Heart right ventricle (tissue), 16 donors: Measurements from ENCODE around the gene RBM20. TPM values are rescaled to one million over a fixed set of nuclear protein-coding genes. Genes with fewer than 3 reads are reported as not detected.
"Not testable (repeated sequence)": the region's sequence is repeated elsewhere in the genome, so short reads cannot be mapped to it uniquely, and the experiment has no call there.

Experiments
- ATAC-seq, 8 donors: fragments of 200-7000 bp; cut with Tn5 transposase; one replicate each; pipeline ENCODE4 v1.9.1; 2020; ENCODE audit warnings: mild to moderate bottlenecking in 8 of 8, moderate library complexity in 8 of 8, moderate number of reproducible peaks in 1 of 8
- DNase-seq, 2 donors: peaks; one replicate each; pipeline ENCODE4 v3.0.0-alpha.2; 2020
- H3K27ac ChIP-seq, 10 donors: fragments of 200-600 bp; sonication (generic) in 2 of 10; one replicate each; pipeline versions ENCODE4 v1.5.0 to v1.8.0; 2020 to 2022; ENCODE audit warnings: mild to moderate bottlenecking in 3 of 10
- H3K27me3 ChIP-seq, 7 donors: fragments of 200-600 bp; one replicate each; pipeline ENCODE4 v1.8.0; 2021 to 2022; ENCODE audit warnings: mild to moderate bottlenecking in 2 of 7
- H3K36me3 ChIP-seq, 9 donors: fragments of 200-600 bp; sonication (generic) in 1 of 9; one replicate each; pipeline versions ENCODE4 v1.5.0 to v1.8.0; 2020 to 2022; ENCODE audit warnings: mild to moderate bottlenecking in 2 of 9
- H3K4me1 ChIP-seq, 9 donors: fragments of 200-600 bp; sonication (generic) in 1 of 9; one replicate each; pipeline versions ENCODE4 v1.5.0 to v1.8.0; 2020 to 2022; ENCODE audit warnings: mild to moderate bottlenecking in 4 of 9
- H3K4me3 ChIP-seq, 10 donors: fragments of 200-600 bp; sonication (generic) in 2 of 10; one replicate each; pipeline versions ENCODE4 v1.5.0 to v1.8.0; 2020 to 2022; ENCODE audit warnings: mild to moderate bottlenecking in 7 of 10, moderate library complexity in 2 of 10
- H3K9me3 ChIP-seq, 11 donors: fragments of 200-600 bp in 10 of 11; sonication (generic) in 2 of 11; one replicate each; pipeline versions ENCODE4 v1.5.0 to v1.8.0; 2013 to 2022; ENCODE audit warnings: mild to moderate bottlenecking in 2 of 11, control low read depth in 1 of 11, moderate library complexity in 1 of 11
- WGBS, 2 donors: extraction: QIAGEN DNeasy Blood & Tissue Kit; methylation state at CpG; one replicate each; pipeline ENCODE4 v1.1.7; 2013; ENCODE audit warnings: inconsistent platforms in 1 of 2; 5-methylcytosine and 5-hydroxymethylcytosine counted together
- intact Hi-C, 10 donors: fragments of 100-400 bp; cut with DNase I; formaldehyde crosslinking; loops; one replicate each; pipeline versions ENCODE4 v1.11.1 to v1.14.2; 2022
- polyA plus RNA-seq, 2 donors: library from polyadenylated mRNA; stranded (reverse); fragments of 200-250 nt; gene quantifications; one replicate each; pipeline ENCODE4 v1.2.3, GENCODE V29; 2013
- total RNA-seq, 10 donors: library from RNA; stranded (reverse); fragmentation: NEBNext Ultra II Directional in 3 of 10; extraction: Animal tissue kit (Norgen Biotek cat#: 25700) in 3 of 10; gene quantifications; one replicate each; pipeline versions ENCODE4 v1.2.1 to v1.2.4, GENCODE V29; 2021 to 2023
- TF ChIP-seq, protein P1 (sequence below), 9 donors: fragments of 200-600 bp; sonication (generic) in 2 of 9; IDR thresholded peaks; one replicate each; pipeline versions ENCODE4 v1.5.0 to v1.8.0; 2021 to 2022; ENCODE audit warnings: antibody characterized with exemption in 9 of 9, mild to moderate bottlenecking in 5 of 9, moderate library complexity in 1 of 9
- donor health status: Arrhythmogenic right ventricular cardiomyopathy.
- donor health status: ischemic (EF 13 %, LVEDD 7.1; RV severe dilation, severe dysfunction).
- donor health status: healthy with polysubstance abuse.
- donor health status: DM: no; HTN: yes; CAD: no.
- donor health status: DM: no; HTN: no; CAD: no.
- donor health status: ischemic (EF 25% LVEDD 6.9; RV normal size, moderate dysfunction).
- donor health status: ischemic (EF 25% LVEDD 5.7; RV mildly dilated, moderate dysfunction).
- donor health status: healthy.
- donor health status: DM: yes; HTN: yes; CAD: no.
- donor health status: Ischemic cardiomyopathy.
- donor health status: ischemic (EF 35%, LVEDD 5.7; RV mildly dilated, moderate dysfunction).
- donor health status: nonischemic (EF 11% LVEDD 7.7; RV severe dilation, severe dysfunction).
- donor health status: DM: yes; HTN: yes; CAD: no.
- donor health status: PGD.
- donor health status: ischemic (EF 29% LVEDD 5.4; RV normal size, mild dysfunction).
- donor health status: nonischemic (EF 23%, LVEDD 6.1; RV moderate dilation, normal function).

RBM20 gene
- total and polyA plus RNA-seq, 12 donors, result 10.1 to 186 (median 134) TPM

DNA sequence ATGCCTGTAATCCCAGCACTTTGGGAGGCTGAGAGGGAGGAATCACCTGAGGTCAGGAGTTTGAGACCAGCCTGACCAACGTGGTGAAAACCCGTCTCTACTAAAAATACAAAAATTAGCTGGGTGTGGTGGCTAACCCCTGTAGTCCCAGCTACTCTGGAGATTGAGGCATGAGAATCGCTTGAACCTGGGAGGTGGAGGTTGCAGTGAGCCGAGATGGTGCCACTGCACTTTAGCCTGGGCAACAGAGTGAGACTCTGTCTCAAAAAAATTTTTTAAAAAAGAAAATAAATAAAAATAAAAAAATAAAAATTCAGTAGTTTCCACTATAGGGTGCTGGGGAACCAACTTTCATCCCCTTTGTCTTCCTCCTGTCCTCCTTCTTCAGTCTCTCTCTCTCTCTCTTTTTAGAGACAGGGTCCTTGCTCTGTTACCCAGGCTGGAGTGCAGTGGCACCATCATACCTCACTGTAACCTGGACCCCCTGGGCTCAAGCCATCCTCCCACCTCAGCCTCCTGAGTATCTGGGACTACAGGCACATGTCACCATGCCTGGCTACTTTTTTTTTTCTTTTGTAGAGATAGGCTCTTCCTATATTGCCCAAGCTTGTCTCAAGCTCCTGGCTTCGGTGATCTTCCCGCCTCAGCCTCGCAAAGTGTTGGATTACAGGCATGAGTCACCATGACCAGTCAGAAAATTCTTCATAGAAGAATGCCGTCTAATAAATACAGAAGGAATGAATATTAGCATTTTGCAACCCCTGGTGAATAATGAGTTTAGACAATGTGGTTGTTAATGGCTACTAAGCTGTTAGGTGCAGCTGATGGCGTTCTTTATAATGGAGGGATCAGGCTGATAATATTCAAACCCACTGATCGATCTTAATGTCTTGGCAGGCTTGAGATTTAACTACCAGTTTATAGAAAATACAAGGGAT is 20.6 kb downstream of the RBM20 start:
- WGBS, 2 donors, result 47 to 64% methylated on average over 10 of the region's 10 CpGs
- intact Hi-C loops, result no loop called here
- H3K27ac ChIP-seq, result peak overlapping the region in 8 of 10 donors; percentile 34 to 94 (median 92)

DNA sequence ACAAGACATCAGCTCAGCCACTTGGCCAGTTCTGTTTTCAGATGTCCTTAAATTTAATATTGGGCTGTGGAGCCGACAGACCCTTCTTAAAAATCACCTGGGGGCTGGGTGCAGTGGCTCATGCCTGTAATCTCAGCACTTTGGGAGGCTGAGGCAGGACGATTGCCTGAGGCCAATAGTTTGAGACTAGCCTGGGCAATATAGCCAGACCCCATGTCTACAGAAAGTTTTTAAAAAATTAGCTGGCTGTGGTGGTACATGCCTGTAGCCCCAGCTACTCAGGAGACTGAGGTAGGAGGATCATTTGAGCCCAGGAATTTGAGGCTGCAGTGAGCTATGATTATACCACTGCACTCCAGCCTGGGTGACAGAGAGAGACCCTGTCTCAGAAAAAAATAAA is 22.1 kb downstream of the RBM20 start:
- intact Hi-C loops, DNase-seq, ATAC-seq, H3K36me3 ChIP-seq, H3K4me3 ChIP-seq, H3K27me3 ChIP-seq, H3K9me3 ChIP-seq: not testable (repeated sequence)
- Histone ChIP-seq H3K27ac (peak overlapping the region in 8 of 10 donors; percentile 26 to 94 (median 92)), H3K4me1 (peaks cover 0 to 86% (median 16%) of the 10 kb centered on the region in 9 donors)
- 24 to 37% methylated on average over 2 of the region's 2 CpGs for WGBS, 2 donors

More for the DNA sequence above, 20.6 kb downstream of the RBM20 start:
- Histone ChIP-seq H3K4me1 (peaks cover 0 to 90% (median 24%) of the 10 kb centered on the region in 9 donors), H3K9me3 (no peaks in the 10 kb centered on the region), H3K36me3 (no peaks in the 10 kb centered on the region), H3K4me3 (no peak overlapping the region), H3K27me3 (no peaks in the 10 kb centered on the region)
- TF ChIP-seq, protein P1, sequence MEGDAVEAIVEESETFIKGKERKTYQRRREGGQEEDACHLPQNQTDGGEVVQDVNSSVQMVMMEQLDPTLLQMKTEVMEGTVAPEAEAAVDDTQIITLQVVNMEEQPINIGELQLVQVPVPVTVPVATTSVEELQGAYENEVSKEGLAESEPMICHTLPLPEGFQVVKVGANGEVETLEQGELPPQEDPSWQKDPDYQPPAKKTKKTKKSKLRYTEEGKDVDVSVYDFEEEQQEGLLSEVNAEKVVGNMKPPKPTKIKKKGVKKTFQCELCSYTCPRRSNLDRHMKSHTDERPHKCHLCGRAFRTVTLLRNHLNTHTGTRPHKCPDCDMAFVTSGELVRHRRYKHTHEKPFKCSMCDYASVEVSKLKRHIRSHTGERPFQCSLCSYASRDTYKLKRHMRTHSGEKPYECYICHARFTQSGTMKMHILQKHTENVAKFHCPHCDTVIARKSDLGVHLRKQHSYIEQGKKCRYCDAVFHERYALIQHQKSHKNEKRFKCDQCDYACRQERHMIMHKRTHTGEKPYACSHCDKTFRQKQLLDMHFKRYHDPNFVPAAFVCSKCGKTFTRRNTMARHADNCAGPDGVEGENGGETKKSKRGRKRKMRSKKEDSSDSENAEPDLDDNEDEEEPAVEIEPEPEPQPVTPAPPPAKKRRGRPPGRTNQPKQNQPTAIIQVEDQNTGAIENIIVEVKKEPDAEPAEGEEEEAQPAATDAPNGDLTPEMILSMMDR (IDR thresholded peaks at IDR 0.05), result no peak
- ATAC-seq (peak in 1 of 8 donors; percentile 18), DNase-seq (no peak)

DNA sequence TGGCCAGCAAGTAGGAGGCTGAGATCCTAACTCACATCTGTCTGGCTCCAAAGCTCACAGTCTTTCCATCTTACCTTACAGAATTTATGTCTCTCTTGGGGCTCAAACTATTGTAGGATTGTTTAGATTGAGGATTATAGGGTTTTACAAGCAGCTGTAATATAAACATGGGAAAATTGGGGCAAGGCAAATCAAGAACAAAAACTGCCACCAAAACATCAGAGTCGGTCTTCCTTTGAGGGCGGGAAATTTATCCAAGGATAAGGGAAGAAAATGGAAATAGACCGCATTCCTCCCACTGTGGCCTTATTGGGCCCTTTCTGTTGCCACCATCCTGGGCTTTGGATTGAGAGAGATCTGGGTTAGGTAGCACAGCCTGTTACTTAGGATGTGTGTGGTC is 22.5 kb downstream of the RBM20 start:
- Histone ChIP-seq H3K4me1 (peaks cover 0 to 86% (median 15%) of the 10 kb centered on the region in 9 donors), H3K9me3 (no peaks in the 10 kb centered on the region), H3K27me3 (no peaks in the 10 kb centered on the region), H3K36me3 (no peaks in the 10 kb centered on the region), H3K27ac (peak overlapping the region in 9 of 10 donors; percentile 81 to 94 (median 92)), H3K4me3 (no peak overlapping the region)
- DNase-seq (no peak), ATAC-seq (no peak)
- TF ChIP-seq, protein P1 (IDR thresholded peaks at IDR 0.05), result no peak
- WGBS, 2 donors, result 74 to 81% methylated on average over 3 of the region's 3 CpGs
- intact Hi-C loops, result no loop called here

DNA sequence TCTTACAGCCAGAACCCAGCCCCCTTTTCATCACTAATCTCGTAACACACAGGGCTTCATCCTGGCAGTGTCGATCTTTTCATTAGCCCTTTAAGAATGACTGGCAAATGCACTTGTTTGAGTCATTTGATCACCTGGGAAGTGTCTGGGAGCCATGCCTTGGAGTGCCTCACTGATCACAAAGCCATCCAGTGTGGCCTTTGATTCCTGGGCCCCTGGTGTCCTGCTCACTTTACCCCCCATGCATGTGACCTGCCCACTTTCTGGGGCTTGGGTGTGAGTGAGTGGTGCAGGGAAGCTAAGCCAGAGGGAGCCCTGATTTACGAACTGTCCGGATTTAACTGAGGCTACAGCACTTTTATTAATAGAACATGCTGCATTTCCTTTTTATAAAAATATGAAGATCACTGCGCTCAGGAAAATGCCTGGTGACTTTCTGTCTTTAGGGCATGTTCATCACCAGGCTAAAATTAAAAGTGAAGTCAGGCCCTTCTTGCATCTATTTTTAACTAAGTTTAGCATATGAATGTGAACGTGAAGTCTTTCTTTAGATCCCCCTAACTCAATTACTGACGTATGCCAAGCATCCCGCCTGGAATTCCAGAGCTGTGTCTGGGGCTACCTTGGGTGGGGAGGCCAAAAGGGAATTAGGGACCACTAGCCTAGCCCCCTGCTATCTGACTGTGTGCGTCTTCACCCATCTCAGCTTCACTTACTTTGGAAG is 23.6 kb downstream of the RBM20 start:
- ATAC-seq, result peak; percentile 36 to 82 (median 65)
- Histone ChIP-seq H3K9me3 (no peaks in the 10 kb centered on the region), H3K27ac (peak overlapping the region; percentile 69 to 94 (median 90)), H3K4me3 (no peak overlapping the region), H3K4me1 (peaks cover 0 to 80% (median 17%) of the 10 kb centered on the region in 9 donors), H3K36me3 (no peaks in the 10 kb centered on the region), H3K27me3 (no peaks in the 10 kb centered on the region)
- DNase-seq, result peak in 1 of 2 donors; percentile 32
- WGBS, 2 donors, result 31 to 44% methylated on average over 9 of the region's 9 CpGs
- TF ChIP-seq, protein P1 (IDR thresholded peaks at IDR 0.05), result no peak
- intact Hi-C loops, result no loop called here
